Adrenal gland (tissue), 12 donors: ENCODE results near the gene HOXC11. TPM values are rescaled to one million over a fixed set of nuclear protein-coding genes. Genes with fewer than 3 reads are reported as not detected.

Source experiments
- DNase-seq, 7 donors: peaks; one replicate each; pipeline ENCODE4 v3.0.0-alpha.2; 2019 to 2020
- H3K27ac ChIP-seq, 5 donors: fragments of 200-600 bp; sonication (generic) in 4 of 5; 1 replicate in 3 of 5; 2 replicates in 2 of 5; pipeline versions ENCODE4 v1.5.1 to v1.8.0; 2016 to 2020; ENCODE audit warnings: mild to moderate bottlenecking in 1 of 5
- H3K27me3 ChIP-seq: fragments of 200-600 bp; 2 replicates; pipeline ENCODE4 v1.8.0; 2021
- H3K36me3 ChIP-seq, 2 donors: fragments of 200-600 bp; replicated peaks in 1 of 2; 1 replicate in 1 of 2; 2 replicates in 1 of 2; pipeline versions ENCODE4 v1.5.1 to v1.8.0; 2018 to 2022
- H3K4me1 ChIP-seq, 2 donors: fragments of 200-600 bp; replicated peaks in 1 of 2; 1 replicate in 1 of 2; 2 replicates in 1 of 2; pipeline versions ENCODE4 v1.5.1 to v1.8.0; 2018 to 2021
- H3K4me3 ChIP-seq, 4 donors: fragments of 200-600 bp; sonication (generic) in 3 of 4; one replicate each; pipeline ENCODE4 v1.5.1; 2016 to 2018
- H3K9me3 ChIP-seq, 3 donors: fragments of 200-600 bp; sonication (generic) in 1 of 3; replicated peaks in 1 of 3; 1 replicate in 2 of 3; 2 replicates in 1 of 3; pipeline versions ENCODE4 v1.5.1 to v1.8.0; 2016 to 2021
- POLR2A ChIP-seq, 2 donors: fragments of 450-650 bp; IDR thresholded peaks; one replicate each; pipeline ENCODE4 v1.6.1; 2017; ENCODE audit warnings: antibody characterized with exemption in 2 of 2, mild to moderate bottlenecking in 2 of 2, moderate library complexity in 1 of 2
- WGBS, 4 donors: extraction: QIAGEN DNeasy Blood & Tissue Kit in 2 of 4; methylation state at CpG; one replicate each; pipeline versions ENCODE4 v1.1.5 to v1.1.7; 2013 to 2017; 5-methylcytosine and 5-hydroxymethylcytosine counted together
- intact Hi-C, 2 donors: fragments of 100-400 bp; cut with DNase I; formaldehyde crosslinking; loops; one replicate each; pipeline versions ENCODE4 v1.14.1 to v1.15.0; 2022 to 2023
- polyA plus RNA-seq, 3 donors: library from polyadenylated mRNA; stranded (reverse); fragments of 200-250 nt in 2 of 3; fragments of 350-450 nt in 1 of 3; fragmentation: Illumina TruSeq in 1 of 3; extraction: RNeasy Lipid Tissue Mini Kit (QIAGEN cat#74804) in 1 of 3; gene quantifications; one replicate each; pipeline ENCODE4 v1.2.3, GENCODE V29; 2013 to 2014
- total RNA-seq, 9 donors: library from RNA; depleted of rRNA in 4 of 9; stranded (reverse); fragments of >200 nt in 4 of 9; fragments of 120-200 nt in 1 of 9; fragmentation: NEBNext Ultra II Directional in 1 of 9; extraction: Animal tissue kit (Norgen Biotek cat#: 25700) in 1 of 9; gene quantifications; one replicate each; pipeline versions ENCODE4 v1.1.0 to v1.2.4, GENCODE V29; 2013 to 2023
- TF ChIP-seq, protein P1 (sequence below), 6 experiments: fragments of 450-650 bp in 4 of 6; fragments of 200-600 bp in 2 of 6; sonication (generic) in 1 of 6; IDR thresholded peaks; 1 replicate in 5 of 6; 2 replicates in 1 of 6; pipeline versions ENCODE4 v1.5.1 to v1.8.0; 2016 to 2021; ENCODE audit warnings: antibody characterized with exemption in 6 of 6, mild to moderate bottlenecking in 2 of 6, moderate library complexity in 1 of 6
- donor health status: healthy with polysubstance abuse.
- donor health status: Bipolar disorder and iron deficiency.
- donor health status: DM: yes; HTN: yes; CAD: no.
- donor health status: DM: no; HTN: no; CAD: no.
- donor health status: DM: no; HTN: no; CAD: no.
- donor health status: DM: yes; HTN: yes; CAD: no.

The HOXC11 gene
- total and polyA plus RNA-seq, 12 donors = not detected

DNA sequence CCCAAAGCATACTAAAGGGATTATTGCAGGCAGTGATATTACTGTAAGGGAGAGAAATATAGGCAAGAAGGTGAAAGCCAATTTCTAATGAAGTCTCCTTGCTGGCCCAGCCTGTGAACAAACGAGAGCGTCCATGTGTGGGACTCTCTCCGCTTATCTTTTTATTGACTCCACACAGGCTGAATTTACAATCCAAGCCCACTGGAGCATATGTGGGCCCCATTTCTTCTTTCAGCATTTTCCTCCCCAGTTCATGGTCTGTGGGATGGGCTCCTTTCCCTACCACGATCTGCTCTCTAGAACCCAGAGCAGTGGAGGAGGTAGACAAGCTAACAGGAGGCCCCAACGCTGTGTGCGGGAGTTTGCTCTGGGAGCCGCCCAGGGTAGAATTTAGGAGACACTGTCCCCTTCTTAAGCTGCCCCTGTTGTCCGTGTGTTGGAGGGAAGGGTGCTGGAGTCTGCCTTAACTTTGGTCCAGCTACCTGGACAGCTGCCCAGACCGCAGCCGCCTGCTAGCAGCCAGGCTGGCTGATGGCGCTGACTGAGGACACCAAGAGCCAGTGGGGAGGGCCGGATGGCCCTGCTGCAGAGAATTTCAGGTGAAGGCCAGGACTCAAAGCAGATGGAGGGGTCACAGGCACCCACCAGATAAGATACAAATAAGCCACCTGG, 3.2 kb upstream of the HOXC11 start:
- DNase-seq = no peak
- Histone ChIP-seq H3K4me1 (peaks cover 9 to 11% of the 10 kb centered on the region in 2 donors), H3K27ac (no peak overlapping the region), H3K4me3 (no peak overlapping the region), H3K36me3 (no peaks in the 10 kb centered on the region), H3K9me3 (no peaks in the 10 kb centered on the region), H3K27me3 (peaks cover 94% of the 10 kb centered on the region)
- intact Hi-C loops = loop anchor here in 1 of 2 donors (10.0 kb wide), 1 partner anchor 265 kb away; no protein-coding TSS in a partner anchor
- 26 to 29% (median 27%) methylated on average over 10 to 12 of the region's 12 CpGs for WGBS, 4 donors
- TF ChIP-seq, protein P1, sequence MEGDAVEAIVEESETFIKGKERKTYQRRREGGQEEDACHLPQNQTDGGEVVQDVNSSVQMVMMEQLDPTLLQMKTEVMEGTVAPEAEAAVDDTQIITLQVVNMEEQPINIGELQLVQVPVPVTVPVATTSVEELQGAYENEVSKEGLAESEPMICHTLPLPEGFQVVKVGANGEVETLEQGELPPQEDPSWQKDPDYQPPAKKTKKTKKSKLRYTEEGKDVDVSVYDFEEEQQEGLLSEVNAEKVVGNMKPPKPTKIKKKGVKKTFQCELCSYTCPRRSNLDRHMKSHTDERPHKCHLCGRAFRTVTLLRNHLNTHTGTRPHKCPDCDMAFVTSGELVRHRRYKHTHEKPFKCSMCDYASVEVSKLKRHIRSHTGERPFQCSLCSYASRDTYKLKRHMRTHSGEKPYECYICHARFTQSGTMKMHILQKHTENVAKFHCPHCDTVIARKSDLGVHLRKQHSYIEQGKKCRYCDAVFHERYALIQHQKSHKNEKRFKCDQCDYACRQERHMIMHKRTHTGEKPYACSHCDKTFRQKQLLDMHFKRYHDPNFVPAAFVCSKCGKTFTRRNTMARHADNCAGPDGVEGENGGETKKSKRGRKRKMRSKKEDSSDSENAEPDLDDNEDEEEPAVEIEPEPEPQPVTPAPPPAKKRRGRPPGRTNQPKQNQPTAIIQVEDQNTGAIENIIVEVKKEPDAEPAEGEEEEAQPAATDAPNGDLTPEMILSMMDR (IDR thresholded peaks at IDR 0.05) = no peak
- no peak for TF ChIP-seq POLR2A (IDR thresholded peaks at IDR 0.05)

DNA sequence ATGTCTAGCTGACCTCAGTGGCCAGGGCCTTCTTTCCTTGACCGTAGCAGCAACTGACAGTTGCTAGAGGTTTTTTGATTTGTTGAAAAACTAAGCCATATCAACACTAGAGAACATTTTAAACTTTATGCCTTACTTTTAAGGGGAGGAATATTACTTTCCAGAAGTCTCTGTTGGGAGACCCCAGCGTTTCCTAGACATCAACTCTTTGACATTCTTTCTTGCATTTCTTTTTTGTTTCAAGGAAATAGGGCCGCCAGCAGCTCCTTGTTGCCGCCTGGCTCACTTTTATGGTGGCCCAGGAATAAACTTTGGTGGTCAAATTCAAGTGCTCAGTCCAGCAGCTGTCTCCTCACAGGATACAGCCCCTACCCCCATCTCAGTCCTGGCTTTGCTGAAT, 2.5 kb upstream of the HOXC11 start:
- Histone ChIP-seq H3K27ac (no peak overlapping the region), H3K4me1 (peaks cover 9 to 18% of the 10 kb centered on the region in 2 donors), H3K36me3 (no peaks in the 10 kb centered on the region), H3K4me3 (no peak overlapping the region), H3K27me3 (peaks cover 93% of the 10 kb centered on the region), H3K9me3 (no peaks in the 10 kb centered on the region)
- no peak for TF ChIP-seq POLR2A (IDR thresholded peaks at IDR 0.05)
- DNase-seq = no peak
- intact Hi-C loops = no loop called here
- WGBS, 4 donors = 34 to 41% (median 38%) methylated on average over 4 of the region's 4 CpGs

DNA sequence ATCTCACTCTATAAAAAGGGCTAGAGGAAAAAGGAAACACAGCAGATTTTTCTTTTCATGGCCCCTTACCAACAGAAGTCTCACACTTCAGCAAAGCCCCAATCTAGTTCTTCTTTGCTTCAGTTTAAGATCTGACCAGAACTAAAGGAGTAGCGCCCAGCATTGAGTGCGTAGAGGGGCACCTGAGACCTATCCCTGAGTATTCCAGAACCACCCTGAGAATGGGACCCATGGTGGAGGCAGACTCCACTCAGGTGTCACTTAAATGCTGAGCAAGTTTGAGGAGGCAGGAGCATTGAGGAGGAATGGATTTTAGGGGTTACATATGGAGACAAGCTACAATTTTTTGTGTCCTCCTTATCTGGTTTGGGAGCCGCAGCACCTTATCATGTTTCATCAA, 1.8 kb upstream of the HOXC11 start:
- no peak for DNase-seq
- H3K4me3 ChIP-seq = no peak overlapping the region
- H3K36me3 ChIP-seq = no peaks in the 10 kb centered on the region
- no peak overlapping the region for H3K27ac ChIP-seq
- intact Hi-C loops = no loop called here
- H3K4me1 ChIP-seq = peaks cover 9 to 19% of the 10 kb centered on the region in 2 donors
- 57 to 71% (median 70%) methylated on average over 3 of the region's 3 CpGs for WGBS, 4 donors
- no peaks in the 10 kb centered on the region for H3K9me3 ChIP-seq
- H3K27me3 ChIP-seq = peaks cover 93% of the 10 kb centered on the region
- TF ChIP-seq, protein P1 (IDR thresholded peaks at IDR 0.05) = no peak
- no peak for TF ChIP-seq POLR2A (IDR thresholded peaks at IDR 0.05)

DNA sequence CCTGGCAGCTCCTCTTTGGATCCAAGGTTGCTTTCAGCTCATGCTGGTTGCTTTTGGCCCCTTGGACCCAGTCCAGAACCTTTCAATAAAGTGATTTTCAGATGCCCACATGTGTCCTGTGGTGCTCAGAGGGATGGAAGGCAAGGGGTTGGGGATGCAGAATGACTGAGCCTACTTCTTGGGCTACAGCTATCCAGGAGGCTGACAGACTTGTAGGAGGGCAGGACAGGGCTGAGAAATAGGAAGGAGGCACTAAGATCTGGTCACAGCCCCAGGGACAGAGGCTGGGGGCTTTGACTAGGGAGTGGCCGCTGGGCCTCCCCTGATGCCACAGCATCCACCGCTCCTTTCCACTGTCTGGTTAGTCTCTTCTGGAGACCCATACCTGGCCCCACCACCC, 1.2 kb upstream of the HOXC11 start:
- peaks cover 9 to 19% of the 10 kb centered on the region in 2 donors for H3K4me1 ChIP-seq
- DNase-seq = no peak
- intact Hi-C loops = no loop called here
- H3K27ac ChIP-seq = no peak overlapping the region
- H3K36me3 ChIP-seq = no peaks in the 10 kb centered on the region
- peaks cover 93% of the 10 kb centered on the region for H3K27me3 ChIP-seq
- WGBS, 4 donors = 28 to 52% (median 42%) methylated on average over 2 of the region's 2 CpGs
- no peak overlapping the region for H3K4me3 ChIP-seq
- no peaks in the 10 kb centered on the region for H3K9me3 ChIP-seq
- TF ChIP-seq, protein P1 (IDR thresholded peaks at IDR 0.05) = no peak

DNA sequence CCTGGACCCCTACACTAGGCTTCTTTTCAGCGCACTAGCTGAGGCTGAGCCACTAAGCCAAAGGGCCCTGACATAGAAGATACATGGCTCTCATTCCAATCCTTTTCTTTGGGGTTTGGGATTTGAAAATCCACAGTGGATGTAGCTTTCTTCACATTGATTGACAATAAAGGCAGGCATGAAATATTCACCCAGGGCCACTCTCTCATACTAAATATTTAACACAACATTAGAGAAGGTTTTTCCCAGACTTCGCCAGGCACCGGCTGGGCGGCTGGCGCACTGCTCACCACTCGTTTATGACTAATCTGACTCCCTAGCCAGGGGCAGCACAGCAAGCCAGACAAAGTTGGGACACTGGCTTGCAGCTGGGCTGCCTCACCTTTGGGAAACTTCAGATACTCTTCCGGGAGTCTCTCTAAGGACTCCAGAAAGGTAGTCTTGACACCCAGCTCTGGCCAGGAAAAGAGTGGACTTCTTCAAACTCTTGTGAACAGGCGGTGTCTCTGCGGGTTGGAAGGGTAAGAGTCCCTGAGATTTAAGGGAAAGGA, 699 bp upstream of the HOXC11 start:
- intact Hi-C loops = no loop called here
- H3K9me3 ChIP-seq = no peaks in the 10 kb centered on the region
- TF ChIP-seq, protein P1 (IDR thresholded peaks at IDR 0.05) = no peak
- no peak for TF ChIP-seq POLR2A (IDR thresholded peaks at IDR 0.05)
- no peak for DNase-seq
- no peak overlapping the region for H3K4me3 ChIP-seq
- H3K27ac ChIP-seq = no peak overlapping the region
- WGBS, 4 donors = 21 to 36% (median 24%) methylated on average over 9 of the region's 9 CpGs
- peaks cover 93% of the 10 kb centered on the region for H3K27me3 ChIP-seq
- H3K4me1 ChIP-seq = peaks cover 9 to 19% of the 10 kb centered on the region in 2 donors
- no peaks in the 10 kb centered on the region for H3K36me3 ChIP-seq
